Effector CD4-positive, alpha-beta T cell (primary cell): ENCODE measurements around the gene GNB1L.

Experiments used
- DNase-seq: peaks from one replicate; pipeline ENCODE4 v3.0.0-alpha.2; 2020

GNB1L gene

GRCh38 chr22:19745155-19746101 lies 109.2 kb downstream of the GNB1L start:
- no peak for DNase-seq

GRCh38 chr22:19744350-19745006 lies 110.2 kb downstream of the GNB1L start:
- DNase-seq, result no peak

GRCh38 chr22:19743651-19744050 lies 111.0 kb downstream of the GNB1L start:
- no peak for DNase-seq

- no peak for DNase-seq
Measured at GRCh38 chr22:19743081-19743480, 111.6 kb downstream of the GNB1L start.

GRCh38 chr22:19742160-19743066 lies 112.3 kb downstream of the GNB1L start:
- no peak for DNase-seq

GRCh38 chr22:19741053-19741452 lies 113.6 kb downstream of the GNB1L start:
- no peak for DNase-seq

GRCh38 chr22:19740586-19740985 lies 114.1 kb downstream of the GNB1L start:
- no peak for DNase-seq

GRCh38 chr22:19739911-19740449 lies 114.7 kb downstream of the GNB1L start:
- DNase-seq, result no peak

- DNase-seq, result no peak
Measured at GRCh38 chr22:19739448-19739895, 115.2 kb downstream of the GNB1L start.

- DNase-seq, result no peak
Measured at GRCh38 chr22:19738664-19739447, 115.8 kb downstream of the GNB1L start.

- DNase-seq, result no peak
Measured at GRCh38 chr22:19737846-19738663, 116.6 kb downstream of the GNB1L start.

- DNase-seq, result no peak
Measured at GRCh38 chr22:19735665-19736510, 118.8 kb downstream of the GNB1L start.

- no peak for DNase-seq
Measured at GRCh38 chr22:19734837-19735382, 119.8 kb downstream of the GNB1L start.

GRCh38 chr22:19734163-19734562 lies 120.5 kb downstream of the GNB1L start:
- no peak for DNase-seq

- DNase-seq, result no peak
Measured at GRCh38 chr22:19733755-19734154, 120.9 kb downstream of the GNB1L start.
